Left hindlimb (tissue), 1 donor: Measurements from ENCODE around the gene MOB1B.

Experiments
- DNase-seq: peaks from one replicate; pipeline ENCODE4 v3.0.0-alpha.2; 2018

Gene MOB1B

DNA sequence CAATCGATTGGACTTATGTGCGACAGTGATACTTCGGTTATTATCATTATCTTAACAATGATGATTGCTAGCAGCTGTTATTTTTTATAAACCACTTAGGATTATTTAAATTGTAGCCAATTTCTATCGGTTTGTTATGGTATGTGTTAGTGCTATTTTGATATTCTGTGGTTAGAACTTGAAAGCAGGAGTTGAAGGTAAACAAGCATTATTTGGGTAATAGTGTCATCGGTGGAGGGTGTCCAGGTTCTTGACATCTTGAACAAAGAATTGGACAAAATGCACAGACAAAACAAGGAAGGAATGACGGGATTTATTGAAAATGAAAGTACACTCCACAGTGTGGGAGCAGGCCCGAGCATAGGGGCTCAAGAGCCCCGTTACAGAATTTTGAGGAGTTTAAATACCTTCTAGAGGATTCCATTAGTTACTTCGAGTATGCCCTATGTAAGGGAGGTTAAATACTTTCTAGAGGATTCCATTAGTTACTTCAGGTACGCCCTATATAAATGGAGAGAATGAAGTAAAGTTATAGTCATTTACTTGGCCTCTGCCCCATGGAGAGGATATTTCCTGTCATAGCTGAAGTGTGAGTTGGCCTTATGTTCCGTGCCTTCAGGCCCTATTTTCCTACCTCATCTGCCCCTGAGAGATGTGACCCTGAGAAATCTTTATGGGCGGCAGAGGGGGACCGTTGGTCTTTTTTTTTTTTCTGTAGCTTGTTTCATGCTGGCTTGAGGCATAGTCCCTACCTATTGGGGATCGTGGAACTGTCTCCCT, 13.1 kb downstream of the MOB1B start:
- DNase-seq: no peak

DNA sequence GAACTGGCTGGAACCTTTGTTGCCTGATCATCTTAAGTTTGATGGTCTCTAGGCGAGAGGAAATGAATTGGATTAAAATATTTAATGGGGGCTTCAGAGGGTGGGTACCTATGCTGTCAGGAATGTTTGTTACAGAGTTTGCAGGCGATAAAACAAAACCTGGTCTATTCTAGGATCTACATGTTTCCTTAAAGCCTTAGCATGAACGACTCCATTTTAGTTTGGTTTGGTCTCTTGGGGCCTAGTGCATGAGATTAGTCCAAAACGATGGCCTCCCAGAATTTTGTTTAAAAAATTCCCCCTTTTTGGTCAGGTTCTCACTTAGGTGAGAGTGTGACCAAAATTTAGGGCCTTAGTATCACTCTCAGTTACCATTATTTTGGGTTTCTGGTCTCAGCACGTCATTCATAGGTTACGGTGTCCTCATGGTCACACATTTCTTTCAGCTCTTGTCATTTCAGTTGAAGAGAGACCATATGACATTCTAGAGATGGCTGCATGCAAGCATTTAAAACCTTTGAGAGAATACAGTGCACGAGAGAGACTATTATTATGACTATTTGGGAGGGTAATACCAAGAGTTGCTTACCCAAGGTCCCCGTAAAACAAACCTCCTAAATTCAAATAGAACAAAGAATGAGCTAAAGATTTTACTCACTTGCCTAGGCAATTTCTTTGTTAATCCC, 13.8 kb downstream of the MOB1B start:
- no peak for DNase-seq

DNA sequence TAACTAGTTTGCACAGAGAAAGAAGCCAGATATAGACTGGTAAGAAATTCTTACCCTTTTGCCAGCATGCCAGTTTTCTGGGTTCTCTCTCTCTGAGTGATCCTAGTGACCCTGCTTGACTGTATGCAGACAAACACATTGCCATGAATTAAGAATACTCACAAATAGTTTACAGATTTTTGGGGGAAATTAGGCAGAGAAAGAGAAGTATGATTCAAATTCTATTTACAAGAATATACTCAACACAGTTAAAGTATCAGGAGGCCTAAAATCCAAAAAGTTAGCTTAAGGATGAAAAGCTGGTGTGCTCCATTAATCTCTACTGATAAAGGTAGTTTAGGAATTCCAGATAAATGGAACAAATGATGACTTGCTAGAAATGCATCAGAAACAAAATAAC, 18.4 kb downstream of the MOB1B start:
- no peak for DNase-seq

DNA sequence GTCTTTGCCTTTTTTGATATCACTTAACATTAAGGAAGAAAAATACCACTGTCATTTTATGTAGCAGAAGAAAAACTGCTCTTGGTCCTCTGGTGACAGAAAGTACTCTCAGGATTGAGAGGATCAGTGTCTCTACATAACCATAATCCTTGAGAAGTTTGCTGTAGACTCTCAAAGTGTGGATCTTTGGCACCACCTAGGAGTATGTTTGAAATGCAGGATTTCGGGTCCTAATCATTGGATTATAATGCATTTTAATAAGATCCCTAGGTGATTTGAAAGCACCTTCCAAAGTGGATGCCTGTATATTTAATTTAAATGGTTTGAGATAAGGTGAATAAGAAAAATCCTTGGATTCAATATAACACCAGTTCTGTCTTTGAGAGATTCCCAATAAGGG, 23.2 kb downstream of the MOB1B start:
- no peak for DNase-seq

DNA sequence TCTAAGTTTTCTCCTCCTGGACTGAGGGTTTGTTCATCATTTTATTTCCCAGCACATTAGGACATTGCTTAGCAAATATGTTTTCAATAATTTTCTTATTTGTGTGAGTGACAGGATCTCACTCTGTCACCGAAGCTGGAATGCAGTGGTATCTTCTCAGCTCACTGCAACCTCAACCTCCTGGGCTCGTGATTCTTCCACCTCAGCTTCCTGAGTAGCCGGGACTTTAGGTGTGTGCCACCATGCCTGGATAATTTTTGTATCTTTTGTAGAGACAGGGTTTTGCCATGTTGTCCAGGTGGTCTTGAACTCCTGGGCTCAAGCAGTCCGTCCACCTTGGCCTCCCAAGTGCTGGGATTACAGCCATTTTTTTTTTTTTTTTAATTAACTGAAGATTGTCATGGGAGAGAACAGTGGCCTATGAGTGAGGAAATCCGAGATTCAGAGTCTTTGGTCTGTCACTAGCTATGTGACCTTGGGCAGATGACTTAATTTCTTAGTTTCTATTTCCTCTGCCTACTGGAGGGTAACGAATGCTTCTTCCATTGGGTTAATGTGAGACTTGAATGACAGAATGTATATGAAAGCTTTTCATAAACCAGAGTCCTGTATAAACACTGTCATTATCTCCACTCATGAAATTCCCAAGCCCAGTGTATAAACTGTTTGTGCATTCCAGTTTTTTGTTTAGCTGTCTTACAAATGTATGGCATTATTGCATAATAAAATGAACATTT, 23.9 kb downstream of the MOB1B start:
- DNase-seq: no peak

DNA sequence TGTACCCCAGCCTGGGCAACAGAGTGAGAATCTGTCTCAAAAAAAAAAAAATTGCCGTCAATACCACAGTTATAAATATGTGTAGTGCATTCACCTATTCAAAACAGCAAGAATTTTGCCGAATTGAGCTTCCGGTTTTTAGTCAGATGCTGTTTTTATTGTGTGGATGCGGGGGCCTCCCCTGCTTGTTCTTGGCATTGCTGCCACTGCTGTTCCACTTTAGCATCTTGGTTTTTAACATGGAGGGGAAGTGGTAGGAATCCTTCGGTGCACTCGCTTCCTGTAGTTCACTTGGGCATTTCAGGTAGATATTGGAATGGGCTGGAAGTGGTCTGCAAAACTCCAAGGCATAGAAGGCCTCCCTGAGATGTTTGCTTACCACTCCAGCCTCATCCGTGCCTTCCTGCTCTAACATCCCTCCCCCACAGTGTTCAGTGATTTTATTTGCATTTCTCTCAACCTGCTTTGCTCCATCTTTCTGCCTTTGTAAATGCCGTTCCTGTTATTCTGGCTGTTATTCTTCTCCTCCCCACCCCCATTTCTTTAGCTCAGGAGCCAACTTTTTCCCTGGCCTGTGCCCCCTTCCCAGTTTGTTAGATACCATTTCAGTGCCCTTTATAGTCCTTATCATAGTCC, 25.5 kb downstream of the MOB1B start:
- DNase-seq: no peak

DNA sequence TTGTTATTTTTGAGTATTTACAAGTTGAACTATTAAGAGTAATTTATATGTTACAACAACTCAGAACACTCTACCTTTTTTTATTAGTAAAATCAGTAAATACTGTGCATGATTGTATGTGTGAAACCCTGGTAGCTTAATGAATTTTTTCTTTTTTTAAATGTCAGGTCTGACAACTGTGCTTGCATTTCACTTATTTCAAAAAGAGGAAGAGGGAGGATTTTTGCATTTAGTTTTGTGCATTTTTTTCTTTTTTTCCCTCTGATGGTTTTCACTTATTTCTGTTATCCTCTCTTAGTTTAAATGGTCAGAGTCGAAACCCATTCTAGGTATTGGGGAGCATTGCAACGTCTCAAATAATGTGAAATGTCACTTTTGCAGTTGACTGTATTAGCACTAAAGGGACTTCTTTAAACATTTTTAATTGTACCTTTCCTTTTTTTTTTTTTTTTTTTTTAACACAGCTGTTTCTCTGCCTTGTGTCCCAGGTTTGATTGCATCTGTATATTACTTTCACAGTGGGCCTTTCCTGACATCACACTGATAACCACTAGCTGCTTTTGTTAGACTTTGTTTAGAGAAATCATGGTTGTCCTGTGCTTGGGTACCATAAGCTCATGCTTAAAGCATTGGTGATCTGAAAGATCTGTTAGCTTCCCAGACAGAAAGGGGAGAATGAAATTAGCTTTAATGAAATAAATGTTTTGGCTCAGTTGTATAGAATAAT, 28.5 kb downstream of the MOB1B start:
- DNase-seq: no peak

DNA sequence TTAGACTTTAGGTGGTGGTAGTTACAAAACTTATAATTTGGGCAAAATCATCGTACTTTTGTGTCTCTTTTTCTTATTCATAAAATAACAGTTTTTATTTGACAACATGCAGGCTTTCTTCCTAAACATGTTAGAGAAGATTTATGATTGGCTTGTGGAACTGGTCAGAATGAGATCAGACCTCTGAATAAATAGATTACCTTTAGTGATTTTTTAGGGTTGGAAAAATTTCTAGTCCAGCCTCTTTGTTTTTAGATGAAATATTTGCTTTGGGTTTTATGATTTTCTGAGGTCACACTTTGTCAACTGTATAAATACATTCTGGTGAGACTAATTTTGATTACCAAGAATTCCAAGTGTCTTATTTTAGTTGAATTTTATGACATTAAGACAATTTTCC, 29.2 kb downstream of the MOB1B start:
- no peak for DNase-seq

DNA sequence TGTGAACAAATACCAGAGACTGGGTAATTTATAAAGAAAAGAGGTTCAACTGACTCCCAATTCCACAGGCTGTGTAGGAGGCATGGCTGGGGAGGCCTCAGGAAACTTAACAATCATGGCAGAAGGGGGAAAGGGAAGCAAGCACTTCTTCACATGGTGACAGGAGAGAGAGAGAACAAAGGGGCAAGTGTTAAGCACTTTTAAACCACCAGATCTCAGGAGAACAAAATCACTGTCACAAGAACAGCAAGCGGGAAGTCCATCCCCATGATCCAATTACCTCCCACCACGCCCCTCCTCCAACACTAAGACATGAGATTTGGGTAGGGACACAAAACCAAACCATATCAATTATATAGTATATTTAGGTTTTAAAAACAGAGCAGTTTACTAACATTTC, 30.8 kb downstream of the MOB1B start:
- no peak for DNase-seq

DNA sequence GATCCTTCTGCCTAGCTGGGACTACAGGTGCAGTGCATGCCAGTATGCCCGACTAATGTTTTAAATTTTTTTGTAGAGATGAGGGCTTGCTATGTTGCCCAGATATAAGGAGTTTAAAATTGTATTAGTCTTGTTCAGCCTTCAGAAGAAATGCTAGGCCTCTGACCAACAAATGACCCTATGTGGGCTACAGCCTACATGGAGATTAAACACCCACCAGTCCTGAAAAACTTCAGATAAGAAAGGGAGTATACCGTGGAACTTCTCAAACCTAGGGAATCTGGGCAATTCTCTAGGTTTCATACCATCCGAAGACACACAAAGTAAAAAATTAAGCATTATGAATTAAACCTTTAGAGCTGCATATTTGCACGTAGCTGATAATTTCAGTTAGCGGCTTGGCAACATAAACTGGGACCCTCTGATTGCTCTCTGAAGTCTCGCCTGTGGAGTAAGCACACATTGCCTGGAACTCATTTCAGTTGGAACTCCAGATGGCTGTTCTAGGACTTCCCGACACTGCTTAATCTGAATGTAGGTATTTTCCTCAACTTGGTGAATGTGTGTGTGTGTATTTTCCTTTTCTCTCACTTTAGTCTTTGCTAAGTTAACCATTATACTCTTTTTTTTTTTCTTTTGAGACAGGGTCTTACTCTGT, 33.0 kb downstream of the MOB1B start:
- DNase-seq: no peak

DNA sequence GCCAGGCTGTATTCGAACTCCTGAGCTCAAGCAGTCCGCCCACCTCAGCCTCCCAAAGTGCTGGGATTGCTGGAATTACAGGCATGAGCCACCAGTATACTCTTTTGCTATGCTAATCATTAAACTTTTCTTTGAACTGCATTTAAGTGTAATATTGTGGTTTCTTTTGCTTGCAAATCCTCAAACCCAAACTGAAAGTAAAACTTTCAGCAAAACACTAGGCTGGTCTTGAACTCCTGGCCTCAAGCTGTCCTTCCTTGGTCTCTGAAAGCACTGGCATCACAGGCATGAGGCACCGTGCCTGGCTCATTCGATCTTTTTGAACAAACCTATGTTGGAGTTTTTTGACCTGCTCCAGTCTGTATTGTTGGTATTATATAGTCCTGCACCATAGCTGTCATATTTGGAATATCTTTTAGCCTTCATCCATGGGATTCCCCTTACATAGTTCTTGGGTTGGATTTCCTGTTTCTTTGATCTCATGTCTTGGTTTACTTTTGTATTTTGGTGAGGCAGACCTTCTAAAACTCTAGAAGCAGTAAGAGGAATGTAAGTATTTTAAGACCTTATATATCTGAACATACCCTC, 34.1 kb downstream of the MOB1B start:
- no peak for DNase-seq

DNA sequence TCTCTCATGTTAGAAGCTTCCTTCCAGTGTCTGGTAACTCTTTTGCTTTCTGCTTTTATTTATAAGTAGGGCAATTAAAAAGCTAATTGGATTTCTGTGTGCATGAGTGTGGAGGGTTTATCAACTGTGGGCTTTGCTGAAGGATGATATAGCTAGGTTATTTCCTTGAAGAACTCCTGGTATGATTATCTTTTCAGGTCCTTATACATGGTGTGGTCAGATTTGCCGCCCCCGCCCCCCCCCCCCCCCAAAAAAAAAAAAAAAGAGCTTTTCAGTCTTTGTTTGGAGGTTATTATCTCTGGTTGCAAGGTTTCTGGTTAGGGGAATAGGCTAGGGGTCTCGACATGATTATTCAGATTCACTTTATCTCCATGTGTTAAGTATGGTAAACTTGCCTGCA, 35.9 kb downstream of the MOB1B start:
- DNase-seq: no peak

DNA sequence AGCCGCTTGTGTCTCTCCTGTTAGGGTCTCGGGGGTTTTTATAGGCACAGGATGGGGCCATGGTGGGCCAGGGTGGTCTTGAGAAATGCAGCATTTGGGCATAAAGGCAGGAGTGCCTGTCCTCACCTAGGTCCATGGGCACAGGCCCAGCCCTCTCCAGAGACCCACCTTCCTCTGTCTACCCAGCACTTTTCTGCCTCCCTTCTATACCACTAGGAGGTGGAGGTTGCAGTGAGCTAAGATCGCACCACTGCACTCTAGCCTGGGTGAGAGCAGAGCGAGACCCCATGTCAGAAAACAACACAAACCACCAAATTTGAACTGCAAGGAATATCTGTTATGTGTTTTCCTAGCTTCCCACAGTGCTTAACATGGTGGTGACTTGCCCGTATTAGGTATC, 38.0 kb downstream of the MOB1B start:
- DNase-seq: no peak

DNA sequence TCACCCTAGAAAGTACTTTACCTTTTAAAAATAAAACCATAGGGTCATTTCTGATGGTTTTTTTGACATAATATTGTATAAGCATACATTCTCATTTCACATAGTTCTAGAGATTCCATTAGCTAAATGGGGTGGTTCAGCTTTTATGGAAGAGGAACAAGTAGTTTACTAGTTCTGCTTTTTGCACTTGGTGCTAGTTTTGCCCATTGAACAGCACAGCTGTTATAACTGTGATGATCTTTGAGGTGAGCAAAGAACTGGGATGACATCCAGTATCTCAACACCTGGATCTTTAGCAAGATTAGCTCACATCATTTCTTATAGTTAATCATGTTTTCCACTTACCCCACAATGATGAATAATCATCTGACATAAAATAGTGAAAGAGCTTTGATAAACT, 40.9 kb downstream of the MOB1B start:
- DNase-seq: no peak

DNA sequence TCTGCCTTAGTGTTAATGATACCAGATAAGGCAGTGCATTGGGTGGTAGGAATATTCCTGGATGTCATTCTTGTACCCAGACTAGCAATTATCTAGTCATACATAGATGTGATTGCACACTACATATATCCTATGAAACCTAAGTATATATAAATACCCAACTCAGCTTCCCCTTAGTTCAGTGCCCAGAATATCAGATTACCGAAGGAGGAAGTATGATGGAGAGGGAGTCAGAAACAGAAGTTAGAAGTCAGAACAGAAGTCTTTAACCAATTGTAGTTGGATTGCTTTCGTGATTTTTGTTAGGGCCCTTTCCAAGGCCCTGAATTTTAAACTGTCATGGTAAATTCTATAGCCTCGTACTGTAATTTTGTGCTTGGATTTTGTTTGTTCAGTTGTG, 42.9 kb downstream of the MOB1B start:
- DNase-seq: no peak

DNA sequence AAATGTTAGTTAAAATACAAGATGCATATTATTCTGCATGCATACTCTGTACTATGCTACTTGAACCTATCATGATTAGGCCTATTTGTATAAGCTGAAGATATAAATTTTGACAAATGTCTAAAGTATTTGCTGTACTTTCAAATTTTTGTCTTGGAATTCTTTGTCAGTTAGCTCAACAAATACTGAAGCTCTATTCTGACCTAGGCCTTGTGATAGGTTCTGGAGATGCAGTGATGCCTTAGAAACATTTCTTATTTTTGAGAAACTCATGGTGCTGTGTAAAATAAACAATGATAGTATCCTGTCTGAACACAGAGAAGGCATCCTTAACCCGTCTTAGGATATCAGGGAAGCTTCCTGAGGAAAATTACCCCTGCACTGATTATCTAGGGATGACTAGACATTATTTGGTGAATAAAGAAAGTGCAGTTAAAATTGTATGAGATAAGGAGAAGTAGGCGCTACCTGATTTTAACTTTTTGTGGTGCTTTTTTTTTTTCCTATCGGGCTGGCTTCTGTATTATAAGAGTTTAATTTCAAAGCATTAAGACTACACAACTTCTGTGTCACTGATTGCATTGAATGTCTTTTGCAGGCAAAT, 43.4 kb downstream of the MOB1B start:
- no peak for DNase-seq

DNA sequence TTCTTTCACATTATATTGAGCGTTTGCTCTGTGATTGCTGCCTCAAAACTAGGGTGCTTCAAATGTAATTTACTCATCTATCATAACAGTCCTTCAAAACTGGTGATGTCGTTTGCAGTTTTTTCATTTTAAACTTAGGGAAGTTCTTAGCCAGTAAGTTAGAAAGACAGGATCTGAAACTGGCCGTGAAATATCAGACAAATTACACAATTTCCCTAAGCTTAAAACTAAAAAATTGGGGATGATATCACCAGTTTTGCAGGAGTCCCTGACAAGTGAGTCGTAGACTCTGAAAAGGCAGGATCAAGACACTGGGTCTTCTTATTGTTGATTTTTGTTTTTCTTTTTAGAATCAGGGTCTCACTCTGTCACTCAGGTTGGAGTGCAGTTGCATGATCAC, 44.8 kb downstream of the MOB1B start:
- no peak for DNase-seq

DNA sequence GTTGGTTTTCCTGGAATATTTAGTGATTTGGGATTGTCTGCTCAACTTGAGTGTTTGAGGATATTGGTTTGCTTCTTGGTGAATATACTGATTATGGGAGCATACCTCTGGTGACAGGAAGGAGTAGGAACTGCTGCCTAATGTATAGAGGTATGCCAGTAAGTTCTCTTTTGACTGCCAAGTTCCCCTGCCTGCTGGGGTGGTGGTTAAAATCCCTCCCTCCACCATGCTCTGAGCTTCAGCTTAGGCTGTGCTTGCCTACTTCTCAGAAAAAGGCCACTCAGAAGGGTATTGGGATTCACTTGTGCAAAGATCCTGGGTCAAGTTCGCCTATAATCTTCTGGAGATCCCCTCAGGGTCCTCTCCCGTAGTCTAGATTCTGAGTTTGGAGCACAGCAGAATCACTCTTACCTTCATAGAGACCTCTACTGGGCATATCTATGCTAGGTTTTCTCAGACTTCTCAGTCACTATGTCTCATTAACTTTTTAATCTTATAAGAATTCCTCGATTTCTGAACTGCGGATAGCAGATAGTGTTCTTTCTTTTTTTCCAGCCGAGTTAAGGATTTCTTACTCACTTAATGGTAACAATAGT, 46.6 kb downstream of the MOB1B start:
- no peak for DNase-seq

DNA sequence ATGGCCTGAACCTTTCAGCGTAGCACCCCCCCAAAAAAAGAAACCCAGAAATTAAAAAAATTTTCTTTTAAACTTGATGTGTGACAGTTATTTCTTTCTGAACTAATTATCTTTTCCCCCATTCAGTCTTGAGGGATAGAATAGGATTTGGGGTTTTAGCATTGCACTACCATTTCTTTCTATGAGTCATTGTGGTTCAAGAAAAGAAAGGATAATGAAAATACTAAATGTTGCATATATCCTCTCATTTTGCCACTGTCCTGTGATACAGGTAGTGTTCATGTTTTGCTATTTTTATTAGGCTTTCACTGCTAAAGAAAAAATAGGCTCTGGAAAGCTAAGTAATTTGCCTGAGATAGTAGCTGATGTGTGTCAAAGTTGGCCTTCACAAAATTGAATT, 51.9 kb downstream of the MOB1B start:
- DNase-seq: no peak

DNA sequence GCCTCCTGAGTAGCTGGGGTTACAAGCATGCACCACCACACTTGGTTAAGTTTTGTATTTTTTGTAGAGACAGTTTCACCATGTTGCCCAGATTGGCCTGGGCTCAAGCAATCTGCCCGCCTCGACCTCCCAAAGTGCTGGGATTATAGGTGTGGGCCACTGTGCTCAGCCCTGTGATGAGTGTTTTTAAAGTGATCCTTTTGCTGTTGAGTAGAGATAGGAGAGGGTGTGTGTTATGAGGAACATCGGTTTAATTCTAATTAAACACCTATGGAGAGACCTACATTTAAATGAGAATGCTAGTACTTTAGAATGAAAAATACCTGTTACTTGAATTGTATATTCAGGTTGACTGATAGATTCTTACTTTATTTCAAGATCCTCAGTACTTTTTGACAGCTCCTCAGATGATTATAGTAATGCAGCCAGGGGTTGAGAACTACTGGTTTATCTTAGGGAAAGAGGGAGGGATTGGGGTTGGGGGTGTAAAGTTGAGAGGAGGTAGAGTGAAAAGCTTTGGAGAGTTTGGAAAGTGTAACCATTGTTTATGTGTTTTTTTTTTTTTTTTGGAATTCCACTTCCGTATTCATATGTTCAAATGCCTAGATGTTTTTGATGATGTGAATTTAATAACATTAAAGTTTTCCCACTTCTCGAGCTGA, 54.5 kb downstream of the MOB1B start:
- DNase-seq: no peak

DNA sequence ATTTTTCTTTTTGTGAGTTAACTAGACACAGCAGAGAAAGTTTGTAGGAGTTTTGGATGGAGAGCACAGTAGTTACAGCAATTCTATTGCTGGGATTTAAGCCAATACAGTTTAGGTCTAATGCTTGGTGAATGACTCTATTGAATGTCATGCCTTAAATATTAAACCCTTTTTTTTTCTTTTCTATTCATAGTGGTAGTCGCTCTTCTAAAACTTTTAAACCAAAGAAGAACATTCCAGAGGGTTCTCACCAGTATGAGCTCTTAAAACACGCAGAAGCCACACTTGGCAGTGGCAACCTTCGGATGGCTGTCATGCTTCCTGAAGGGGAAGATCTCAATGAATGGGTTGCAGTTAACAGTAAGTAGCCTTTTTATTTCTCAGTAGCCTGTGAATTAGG, 56.5 kb downstream of the MOB1B start:
- no peak for DNase-seq
